Smooth muscle cell (in vitro differentiated cells): ENCODE results near the gene DCXR. TPM values are rescaled to one million over a fixed set of nuclear protein-coding genes. Genes with fewer than 3 reads are reported as not detected.

Source experiments
- DNase-seq: peaks from one replicate; lab custom pipeline; 2025; ENCODE audit not compliant: unreplicated experiment; lab: John Stamatoyannopoulos, UW
- H2AFZ ChIP-seq: fragments of 200-600 bp; sonication (generic); 2 replicates; pipeline ENCODE4 v1.6.0; 2016; ENCODE audit warnings: antibody characterized with exemption, low read depth, mild to moderate bottlenecking
- H3F3A ChIP-seq: fragments of 200-600 bp; sonication (generic); 2 replicates; pipeline ENCODE4 v1.6.0; 2017; ENCODE audit warnings: antibody characterized with exemption, low read depth
- H3K27ac ChIP-seq: fragments of 200-600 bp; sonication (generic); 2 replicates; pipeline ENCODE4 v1.5.1; 2016; ENCODE audit warnings: low read depth, mild to moderate bottlenecking
- H3K27me3 ChIP-seq: fragments of 200-600 bp; sonication (generic); 2 replicates; pipeline ENCODE4 v1.6.1; 2016; ENCODE audit warnings: low read depth, mild to moderate bottlenecking
- H3K36me3 ChIP-seq: fragments of 200-600 bp; sonication (generic); 2 replicates; pipeline ENCODE4 v1.5.1; 2016; ENCODE audit warnings: low read depth
- H3K4me1 ChIP-seq: fragments of 200-600 bp; sonication (generic); 2 replicates; pipeline ENCODE4 v1.5.1; 2016; ENCODE audit warnings: low read depth
- H3K4me2 ChIP-seq: fragments of 200-600 bp; sonication (generic); 2 replicates; pipeline ENCODE4 v1.6.0; 2016; ENCODE audit warnings: mild to moderate bottlenecking
- H3K4me3 ChIP-seq: fragments of 200-600 bp; sonication (generic); 2 replicates; pipeline ENCODE4 v1.5.1; 2016; ENCODE audit warnings: mild to moderate bottlenecking
- H3K79me2 ChIP-seq: fragments of 200-600 bp; sonication (generic); 2 replicates; pipeline ENCODE4 v1.6.0; 2016; ENCODE audit warnings: low read depth, mild to moderate bottlenecking
- H3K9ac ChIP-seq: fragments of 200-600 bp; sonication (generic); 2 replicates; pipeline ENCODE4 v1.6.0; 2016; ENCODE audit warnings: low read depth
- H3K9me3 ChIP-seq: fragments of 200-600 bp; sonication (generic); replicated peaks from 2 replicates; pipeline ENCODE4 v1.5.1; 2016; ENCODE audit warnings: low read depth
- H4K20me1 ChIP-seq: fragments of 200-600 bp; sonication (generic); 2 replicates; pipeline ENCODE4 v1.6.0; 2016; ENCODE audit warnings: low read depth
- WGBS: methylation state at CpG from one replicate; pipeline ENCODE4 v1.1.7; 2016; ENCODE audit warnings: low lambda C conversion rate; 5-methylcytosine and 5-hydroxymethylcytosine counted together
- polyA plus RNA-seq: library from polyadenylated mRNA; unstranded; fragments of >200 nt; fragmentation: Nextera tagmentation; extraction: Ambion mirVana; gene quantifications from 2 replicates; pipeline ENCODE4 v1.2.1, GENCODE V29; 2016
- total RNA-seq: library from RNA; depleted of rRNA; stranded (reverse); fragments of >200 nt; gene quantifications from 2 replicates; pipeline ENCODE4 v1.2.3, GENCODE V29; 2014
- TF ChIP-seq, protein P1 (sequence below): fragments of 200-600 bp; sonication (generic); IDR thresholded peaks from 2 replicates; pipeline ENCODE4 v1.5.1; 2017; ENCODE audit warnings: borderline replicate concordance, mild to moderate bottlenecking, antibody characterized with exemption; ENCODE audit not compliant: insufficient read depth, poor library complexity, severe bottlenecking

The DCXR gene
- total and polyA plus RNA-seq, 2 experiments from 2014 or later = 34.9 to 89.4 TPM

DNA sequence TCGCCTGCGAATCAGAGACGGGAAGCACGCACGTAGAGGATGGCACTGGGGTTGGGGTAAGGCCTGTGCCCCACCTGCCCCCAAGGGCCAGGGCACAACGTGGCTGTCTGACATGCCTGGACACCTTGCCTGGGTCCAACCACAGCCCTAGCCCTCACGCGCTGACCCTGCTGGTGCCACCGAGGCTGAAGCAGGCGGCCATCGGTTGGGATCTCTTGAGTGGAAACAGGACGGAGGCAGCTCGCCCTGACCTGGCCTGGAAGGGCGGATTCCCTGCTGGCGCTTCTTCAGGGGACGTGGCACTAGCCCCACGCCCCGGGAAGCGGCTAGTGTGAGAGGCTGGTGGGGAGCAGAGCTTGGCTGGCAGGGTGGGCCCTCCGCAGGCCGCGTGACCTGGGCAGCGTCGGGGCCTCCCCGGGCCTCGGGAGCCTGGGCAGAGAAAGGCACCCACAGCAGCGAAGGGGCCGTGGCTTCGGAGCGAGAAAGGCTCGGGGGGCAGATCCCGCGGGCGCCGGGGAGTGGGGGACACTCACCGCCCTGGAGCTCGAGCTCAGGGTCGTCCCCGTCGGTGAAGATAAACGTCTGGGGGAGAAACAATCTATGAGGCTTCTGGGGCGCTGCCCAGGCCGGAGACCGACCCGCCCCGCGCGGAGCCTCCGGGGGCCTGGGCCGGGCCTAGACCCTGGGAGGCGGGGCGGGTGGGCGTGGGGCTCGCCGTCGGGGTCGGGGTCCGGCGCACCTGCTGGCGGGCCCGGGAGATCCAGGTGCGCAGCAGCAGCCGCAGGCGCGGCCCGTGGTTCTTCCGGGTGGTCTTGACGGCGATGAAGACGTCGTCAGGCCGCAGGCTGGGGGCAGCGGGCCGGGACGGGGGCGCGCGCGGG, 13.5 kb upstream of the DCXR start:
- Histone ChIP-seq H3K27ac (no peak overlapping the region), H3K79me2 (peaks cover 23% of the 10 kb centered on the region), H3K4me2 (peak overlapping the region; percentile 87), H3K4me3 (peak overlapping the region; percentile 55), H4K20me1 (peaks cover 7% of the 10 kb centered on the region), H3K4me1 (peaks cover 16% of the 10 kb centered on the region), H3K9me3 (no peaks in the 10 kb centered on the region), H3K36me3 (no peaks in the 10 kb centered on the region), H2AFZ (peak overlapping the region; percentile 19), H3F3A (no peaks in the 10 kb centered on the region), H3K27me3 (no peaks in the 10 kb centered on the region), H3K9ac (peak overlapping the region; percentile 68)
- WGBS = 36% methylated on average over 30 of the region's 79 CpGs
- DNase-seq = no peak
- TF ChIP-seq, protein P1, sequence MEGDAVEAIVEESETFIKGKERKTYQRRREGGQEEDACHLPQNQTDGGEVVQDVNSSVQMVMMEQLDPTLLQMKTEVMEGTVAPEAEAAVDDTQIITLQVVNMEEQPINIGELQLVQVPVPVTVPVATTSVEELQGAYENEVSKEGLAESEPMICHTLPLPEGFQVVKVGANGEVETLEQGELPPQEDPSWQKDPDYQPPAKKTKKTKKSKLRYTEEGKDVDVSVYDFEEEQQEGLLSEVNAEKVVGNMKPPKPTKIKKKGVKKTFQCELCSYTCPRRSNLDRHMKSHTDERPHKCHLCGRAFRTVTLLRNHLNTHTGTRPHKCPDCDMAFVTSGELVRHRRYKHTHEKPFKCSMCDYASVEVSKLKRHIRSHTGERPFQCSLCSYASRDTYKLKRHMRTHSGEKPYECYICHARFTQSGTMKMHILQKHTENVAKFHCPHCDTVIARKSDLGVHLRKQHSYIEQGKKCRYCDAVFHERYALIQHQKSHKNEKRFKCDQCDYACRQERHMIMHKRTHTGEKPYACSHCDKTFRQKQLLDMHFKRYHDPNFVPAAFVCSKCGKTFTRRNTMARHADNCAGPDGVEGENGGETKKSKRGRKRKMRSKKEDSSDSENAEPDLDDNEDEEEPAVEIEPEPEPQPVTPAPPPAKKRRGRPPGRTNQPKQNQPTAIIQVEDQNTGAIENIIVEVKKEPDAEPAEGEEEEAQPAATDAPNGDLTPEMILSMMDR = no peak

DNA sequence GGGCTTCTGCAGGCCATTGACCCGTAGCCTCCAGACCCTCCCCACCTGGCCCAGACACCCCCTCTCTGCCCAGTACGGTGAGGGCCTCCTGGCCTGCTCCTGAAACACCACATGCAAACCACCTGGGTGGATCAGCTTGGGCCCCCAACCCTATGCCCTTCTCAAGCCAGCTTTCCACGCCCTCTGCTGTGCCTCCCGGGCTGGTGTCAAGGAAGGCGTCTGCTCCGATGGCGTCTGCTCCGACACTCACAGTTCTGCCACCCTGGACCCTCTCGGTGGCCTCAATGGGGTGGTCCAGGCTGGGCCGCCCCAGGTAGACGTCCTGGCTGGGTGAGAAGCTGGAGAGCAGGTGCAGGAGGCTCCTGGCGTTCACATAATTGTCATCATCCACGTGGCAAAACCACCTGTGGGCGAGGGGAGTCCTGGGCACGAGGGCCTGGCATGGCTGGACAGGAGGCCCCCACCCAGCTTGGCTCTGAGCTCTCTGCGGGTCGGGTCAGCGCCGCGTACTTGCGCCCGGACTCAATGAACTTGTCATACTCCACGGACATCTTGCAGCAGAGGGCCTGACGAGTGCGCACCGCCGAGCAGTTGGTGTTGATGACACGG, 12.8 kb upstream of the DCXR start:
- Histone ChIP-seq H2AFZ (no peak overlapping the region), H3K4me3 (peak overlapping the region; percentile 55), H3K9me3 (no peaks in the 10 kb centered on the region), H3F3A (no peaks in the 10 kb centered on the region), H3K4me1 (peaks cover 16% of the 10 kb centered on the region), H3K4me2 (peak overlapping the region; percentile 87), H4K20me1 (peaks cover 7% of the 10 kb centered on the region), H3K27ac (no peak overlapping the region), H3K36me3 (no peaks in the 10 kb centered on the region), H3K79me2 (peaks cover 23% of the 10 kb centered on the region), H3K27me3 (no peaks in the 10 kb centered on the region), H3K9ac (peak overlapping the region; percentile 68)
- DNase-seq = no peak
- TF ChIP-seq, protein P1 = no peak
- WGBS = 95% methylated on average over 28 of the region's 28 CpGs

- DNase-seq = no peak
- Histone ChIP-seq H3K9ac (no peak overlapping the region), H3K27me3 (no peaks in the 10 kb centered on the region), H3K4me2 (no peak overlapping the region), H3K27ac (no peak overlapping the region), H3F3A (no peaks in the 10 kb centered on the region), H3K79me2 (peaks cover 23% of the 10 kb centered on the region), H2AFZ (no peak overlapping the region), H3K4me1 (peaks cover 16% of the 10 kb centered on the region), H3K36me3 (no peaks in the 10 kb centered on the region), H4K20me1 (peaks cover 7% of the 10 kb centered on the region), H3K9me3 (no peaks in the 10 kb centered on the region), H3K4me3 (no peak overlapping the region)
- WGBS = 97% methylated on average over 16 of the region's 16 CpGs
- TF ChIP-seq, protein P1 = no peak
Observed at GRCh38 chr17:82049521-82049971, 12.0 kb upstream of the DCXR start.
